Tibial artery (tissue), 4 donors: ENCODE data around the gene TTPAL.

Experiments used
- DNase-seq, 2 donors: peaks; one replicate each; pipeline ENCODE4 v3.0.0-alpha.2; 2019
- H3K27ac ChIP-seq, 2 donors: fragments of 200-600 bp; sonication (generic) in 1 of 2; 1 replicate in 1 of 2; 2 replicates in 1 of 2; pipeline ENCODE4 v1.5.1; 2018 to 2019; ENCODE audit warnings: mild to moderate bottlenecking in 1 of 2
- H3K27me3 ChIP-seq, 2 donors: fragments of 200-600 bp; sonication (generic) in 1 of 2; one replicate each; pipeline versions ENCODE4 v1.5.1 to v1.6.0; 2016 to 2019
- H3K36me3 ChIP-seq, 3 donors: fragments of 200-600 bp; sonication (generic) in 2 of 3; one replicate each; pipeline ENCODE4 v1.5.1; 2016 to 2019; ENCODE audit warnings: mild to moderate bottlenecking in 2 of 3
- H3K4me1 ChIP-seq, 4 donors: fragments of 200-600 bp; sonication (generic) in 2 of 4; 1 replicate in 3 of 4; 2 replicates in 1 of 4; pipeline ENCODE4 v1.5.1; 2016 to 2019
- H3K4me3 ChIP-seq, 2 donors: fragments of 200-600 bp; sonication (generic) in 1 of 2; 1 replicate in 1 of 2; 2 replicates in 1 of 2; pipeline ENCODE4 v1.5.1; 2018 to 2019; ENCODE audit warnings: mild to moderate bottlenecking in 2 of 2
- H3K9me3 ChIP-seq, 3 donors: fragments of 200-600 bp; sonication (generic) in 1 of 3; one replicate each; pipeline ENCODE4 v1.5.1; 2016 to 2019
- CTCF ChIP-seq, 2 experiments: fragments of 200-600 bp in 1 of 2; fragments of 450-650 bp in 1 of 2; IDR thresholded peaks; one replicate each; pipeline ENCODE4 v1.5.1; 2017 to 2019; ENCODE audit warnings: antibody characterized with exemption in 2 of 2, mild to moderate bottlenecking in 1 of 2, moderate library complexity in 1 of 2
- intact Hi-C: fragments of 100-400 bp; cut with DNase I; formaldehyde crosslinking; loops from one replicate; pipeline ENCODE4 v1.15.0; 2023; ENCODE audit warnings: low total_unique reads

TTPAL gene

GRCh38 chr20:44437497-44437896 lies 38.2 kb upstream of the TTPAL start:
- DNase-seq, result no peak
- TF ChIP-seq CTCF (IDR thresholded peaks at IDR 0.05), result no peak
- H3K36me3 ChIP-seq, result no peaks in the 10 kb centered on the region
- peaks cover 0 to 23% of the 10 kb centered on the region in 2 donors for H3K27me3 ChIP-seq
- no peak overlapping the region for H3K4me3 ChIP-seq
- H3K27ac ChIP-seq, result no peak overlapping the region
- H3K9me3 ChIP-seq, result no peaks in the 10 kb centered on the region
- intact Hi-C loops, result no loop called here
- H3K4me1 ChIP-seq, result no peaks in the 10 kb centered on the region

- DNase-seq, result no peak
- H3K9me3 ChIP-seq, result no peaks in the 10 kb centered on the region
- TF ChIP-seq CTCF (IDR thresholded peaks at IDR 0.05), result no peak
- no peak overlapping the region for H3K27ac ChIP-seq
- H3K4me3 ChIP-seq, result no peak overlapping the region
- peaks cover 0 to 25% of the 10 kb centered on the region in 2 donors for H3K27me3 ChIP-seq
- intact Hi-C loops, result no loop called here
- no peaks in the 10 kb centered on the region for H3K4me1 ChIP-seq
- no peaks in the 10 kb centered on the region for H3K36me3 ChIP-seq
These were observed 36.9 kb upstream of the TTPAL start for GRCh38 chr20:44438782-44439181.

GRCh38 chr20:44439318-44439717 lies 36.4 kb upstream of the TTPAL start:
- no peaks in the 10 kb centered on the region for H3K36me3 ChIP-seq
- intact Hi-C loops, result no loop called here
- no peak for DNase-seq
- no peaks in the 10 kb centered on the region for H3K9me3 ChIP-seq
- no peak for TF ChIP-seq CTCF (IDR thresholded peaks at IDR 0.05)
- no peak overlapping the region for H3K27ac ChIP-seq
- no peak overlapping the region for H3K4me3 ChIP-seq
- H3K27me3 ChIP-seq, result peaks cover 0 to 23% of the 10 kb centered on the region in 2 donors
- no peaks in the 10 kb centered on the region for H3K4me1 ChIP-seq

- no peaks in the 10 kb centered on the region for H3K36me3 ChIP-seq
- H3K4me3 ChIP-seq, result no peak overlapping the region
- no peaks in the 10 kb centered on the region for H3K9me3 ChIP-seq
- H3K27me3 ChIP-seq, result peaks cover 0 to 17% of the 10 kb centered on the region in 2 donors
- intact Hi-C loops, result no loop called here
- no peak for TF ChIP-seq CTCF (IDR thresholded peaks at IDR 0.05)
- no peaks in the 10 kb centered on the region for H3K4me1 ChIP-seq
- DNase-seq, result no peak
- no peak overlapping the region for H3K27ac ChIP-seq
These were observed 33.2 kb upstream of the TTPAL start for GRCh38 chr20:44442298-44443070.

- H3K4me1 ChIP-seq, result no peaks in the 10 kb centered on the region
- H3K27me3 ChIP-seq, result peaks cover 0 to 19% of the 10 kb centered on the region in 2 donors
- H3K4me3 ChIP-seq, result no peak overlapping the region
- no peak overlapping the region for H3K27ac ChIP-seq
- DNase-seq, result no peak
- H3K36me3 ChIP-seq, result no peaks in the 10 kb centered on the region
- intact Hi-C loops, result no loop called here
- no peak for TF ChIP-seq CTCF (IDR thresholded peaks at IDR 0.05)
- H3K9me3 ChIP-seq, result no peaks in the 10 kb centered on the region
These were observed 29.6 kb upstream of the TTPAL start for GRCh38 chr20:44445742-44446710.
